Cardiac muscle cell (in vitro differentiated cells and primary cell): ENCODE data around the gene POLDIP3. TPM values are rescaled to one million over a fixed set of nuclear protein-coding genes. Genes with fewer than 3 reads are reported as not detected.

ENCODE experiments used
- DNase-seq, 2 donors: peaks; one replicate each; pipeline versions ENCODE4 v3.0.0 to v3.0.0-alpha.2; 2010 to 2017; ENCODE audit warnings: low read depth in 1 of 2, low spot score in 1 of 2
- H3K27ac ChIP-seq: fragments of 200-600 bp; sonication (generic); 2 replicates; pipeline ENCODE4 v1.5.1; 2016
- H3K27me3 ChIP-seq: fragments of 200-600 bp; sonication (generic); 2 replicates; pipeline ENCODE4 v1.6.0; 2016; ENCODE audit warnings: control low read depth
- H3K36me3 ChIP-seq: fragments of 200-600 bp; sonication (generic); 2 replicates; pipeline ENCODE4 v1.5.1; 2016; ENCODE audit warnings: control low read depth
- H3K4me1 ChIP-seq: fragments of 200-600 bp; sonication (generic); 2 replicates; pipeline ENCODE4 v1.8.1; 2017; ENCODE audit warnings: low read depth, mild to moderate bottlenecking, mixed run types
- H3K4me3 ChIP-seq: fragments of 200-600 bp; sonication (generic); 2 replicates; pipeline ENCODE4 v1.5.1; 2016; ENCODE audit warnings: mild to moderate bottlenecking
- H3K9me3 ChIP-seq: fragments of 200-600 bp; sonication (generic); 2 replicates; pipeline ENCODE4 v1.5.1; 2017; ENCODE audit warnings: low read depth, mild to moderate bottlenecking, control low read depth
- polyA plus RNA-seq: library from polyadenylated mRNA; unstranded; fragments of >200 nt; fragmentation: Nextera tagmentation; extraction: Ambion mirVana; gene quantifications from 2 replicates; pipeline ENCODE4 v1.2.1, GENCODE V29; 2016
- total RNA-seq: library from RNA; depleted of rRNA; stranded (reverse); fragments of >200 nt; gene quantifications from 2 replicates; pipeline ENCODE4 v1.2.3, GENCODE V29; 2016
- TF ChIP-seq, protein P1 (sequence below): IDR thresholded peaks from 2 replicates; pipeline ENCODE4 v1.5.1; 2012; ENCODE audit warnings: low read depth, mild to moderate bottlenecking, low read length

The POLDIP3 gene
- total and polyA plus RNA-seq, 2 experiments from 2014 or later, result 58.8 to 63.1 TPM

DNA sequence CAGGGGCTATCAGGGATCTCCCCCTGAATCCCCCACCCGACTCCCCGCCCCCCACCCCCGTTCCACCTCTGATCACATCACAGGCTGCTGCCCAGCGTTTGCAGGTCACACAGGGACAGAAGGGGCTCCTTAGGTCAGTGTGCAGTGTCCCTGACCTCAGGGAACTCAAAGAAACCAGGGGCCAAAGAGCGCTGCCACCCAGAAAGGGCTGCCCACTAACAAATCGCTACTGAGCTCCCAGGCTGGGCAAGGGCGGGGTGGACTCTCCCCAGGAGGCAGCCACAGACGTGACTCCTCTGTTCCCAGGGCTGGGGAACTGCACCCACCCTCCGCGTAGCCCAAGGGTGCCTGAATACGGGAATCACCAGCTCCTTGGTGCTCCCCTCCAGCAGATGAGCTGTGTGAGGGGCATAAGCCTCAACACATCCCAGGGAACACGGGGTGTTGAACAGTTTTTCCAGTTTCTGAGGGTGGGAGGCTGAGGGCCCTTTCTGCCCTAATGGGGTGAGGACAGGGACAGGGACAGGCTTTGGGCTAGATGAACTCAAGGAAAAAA, 9.9 kb upstream of the POLDIP3 start:
- DNase-seq, result no peak
- Histone ChIP-seq H3K4me1 (no peaks in the 10 kb centered on the region), H3K27me3 (no peaks in the 10 kb centered on the region), H3K4me3 (no peak overlapping the region), H3K36me3 (peaks cover 38% of the 10 kb centered on the region), H3K27ac (no peak overlapping the region), H3K9me3 (no peaks in the 10 kb centered on the region)
- TF ChIP-seq, protein P1, sequence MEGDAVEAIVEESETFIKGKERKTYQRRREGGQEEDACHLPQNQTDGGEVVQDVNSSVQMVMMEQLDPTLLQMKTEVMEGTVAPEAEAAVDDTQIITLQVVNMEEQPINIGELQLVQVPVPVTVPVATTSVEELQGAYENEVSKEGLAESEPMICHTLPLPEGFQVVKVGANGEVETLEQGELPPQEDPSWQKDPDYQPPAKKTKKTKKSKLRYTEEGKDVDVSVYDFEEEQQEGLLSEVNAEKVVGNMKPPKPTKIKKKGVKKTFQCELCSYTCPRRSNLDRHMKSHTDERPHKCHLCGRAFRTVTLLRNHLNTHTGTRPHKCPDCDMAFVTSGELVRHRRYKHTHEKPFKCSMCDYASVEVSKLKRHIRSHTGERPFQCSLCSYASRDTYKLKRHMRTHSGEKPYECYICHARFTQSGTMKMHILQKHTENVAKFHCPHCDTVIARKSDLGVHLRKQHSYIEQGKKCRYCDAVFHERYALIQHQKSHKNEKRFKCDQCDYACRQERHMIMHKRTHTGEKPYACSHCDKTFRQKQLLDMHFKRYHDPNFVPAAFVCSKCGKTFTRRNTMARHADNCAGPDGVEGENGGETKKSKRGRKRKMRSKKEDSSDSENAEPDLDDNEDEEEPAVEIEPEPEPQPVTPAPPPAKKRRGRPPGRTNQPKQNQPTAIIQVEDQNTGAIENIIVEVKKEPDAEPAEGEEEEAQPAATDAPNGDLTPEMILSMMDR, result no peak

DNA sequence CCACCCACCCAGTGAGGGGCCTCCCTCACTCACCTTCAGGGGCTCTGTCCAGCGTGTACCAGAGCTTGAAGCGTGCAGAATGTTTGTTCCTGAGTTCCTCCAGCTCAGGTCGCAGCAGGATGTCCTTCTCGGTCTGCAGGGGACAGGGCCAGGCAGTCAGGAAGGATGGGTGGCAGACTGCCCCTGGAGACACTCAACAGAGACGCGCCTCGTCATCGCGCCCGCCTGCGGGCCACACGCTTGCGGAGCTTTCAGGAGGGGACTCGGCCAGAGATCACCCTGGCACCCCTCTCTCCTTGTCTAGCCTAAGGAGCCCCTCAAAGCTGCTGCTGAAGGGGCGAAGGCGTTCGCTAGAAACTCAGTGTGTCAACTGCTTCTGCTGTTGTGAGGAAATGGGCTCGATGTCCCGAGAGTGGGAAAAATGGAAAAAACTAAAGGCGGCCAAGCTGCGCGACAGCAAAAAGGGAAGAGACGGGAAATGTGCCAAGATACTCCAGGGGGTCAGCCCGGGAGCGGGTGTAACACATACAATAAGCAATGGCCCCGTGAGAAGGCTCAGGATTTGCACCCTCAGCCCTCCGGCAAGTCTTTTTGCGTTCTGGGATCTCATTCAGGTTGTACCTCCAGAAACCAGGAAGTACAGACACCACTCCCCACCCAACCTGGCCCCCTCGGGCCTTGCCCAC, 9.2 kb upstream of the POLDIP3 start:
- no peaks in the 10 kb centered on the region for H3K9me3 ChIP-seq
- no peaks in the 10 kb centered on the region for H3K27me3 ChIP-seq
- no peak overlapping the region for H3K27ac ChIP-seq
- peaks cover 38% of the 10 kb centered on the region for H3K36me3 ChIP-seq
- DNase-seq, result no peak
- no peak overlapping the region for H3K4me3 ChIP-seq
- TF ChIP-seq, protein P1, result no peak
- H3K4me1 ChIP-seq, result no peaks in the 10 kb centered on the region

DNA sequence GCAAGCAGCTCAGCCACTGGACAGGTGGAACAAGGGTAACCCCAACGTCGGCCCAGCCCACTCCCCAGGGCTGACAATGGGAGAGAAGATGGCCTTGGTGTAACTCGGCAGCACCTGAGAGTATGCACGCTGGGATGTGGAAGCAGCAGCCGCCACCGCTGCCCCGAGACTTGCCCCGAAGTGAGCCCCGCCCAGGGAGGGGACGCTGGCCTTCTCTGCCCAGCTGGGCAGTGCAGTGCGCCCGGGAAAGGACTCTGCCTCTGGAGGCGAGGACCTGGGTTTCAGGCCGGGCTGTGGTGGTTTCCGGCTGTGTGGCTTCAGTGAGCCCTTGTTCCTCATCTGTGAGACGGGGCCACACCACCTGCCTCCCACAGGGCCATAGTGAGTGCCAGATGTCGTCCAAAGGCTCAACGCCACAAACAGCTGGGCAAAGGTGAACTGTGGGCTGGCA, 8.6 kb upstream of the POLDIP3 start:
- no peak for DNase-seq
- Histone ChIP-seq H3K9me3 (no peaks in the 10 kb centered on the region), H3K4me3 (no peak overlapping the region), H3K27ac (no peak overlapping the region), H3K36me3 (peaks cover 38% of the 10 kb centered on the region), H3K27me3 (no peaks in the 10 kb centered on the region), H3K4me1 (no peaks in the 10 kb centered on the region)
- TF ChIP-seq, protein P1, result no peak

DNA sequence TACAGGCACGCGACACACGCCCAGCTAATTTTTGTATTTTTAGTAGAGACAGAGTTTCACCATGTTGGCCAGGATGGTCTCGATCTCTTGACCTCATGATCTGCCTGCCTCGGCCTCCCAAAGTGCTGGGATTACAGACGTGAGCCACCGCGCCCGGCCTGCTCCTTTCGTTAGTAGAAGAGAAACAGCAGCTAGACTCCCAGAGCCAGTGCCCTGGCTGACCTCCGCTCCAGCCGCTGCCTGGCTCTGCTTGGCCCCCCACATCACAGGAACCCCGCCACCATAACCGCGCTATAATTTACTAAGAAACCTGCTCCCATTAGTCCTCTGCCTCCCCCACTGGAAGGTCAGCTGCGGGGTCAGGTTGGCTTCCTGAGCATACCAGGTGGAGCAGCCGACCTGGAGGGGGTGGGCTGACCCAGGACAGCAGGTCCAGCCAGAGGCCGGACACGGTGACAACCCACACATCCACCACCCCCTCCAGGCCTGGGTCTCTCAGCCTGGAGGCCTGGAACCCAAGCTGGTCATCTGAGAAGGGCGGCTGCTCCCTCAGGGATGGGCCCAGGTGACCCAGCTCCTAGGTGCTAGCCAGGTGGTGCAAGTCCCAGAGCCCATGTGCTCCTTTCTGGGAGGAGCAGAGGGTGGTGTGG, 7.5 kb upstream of the POLDIP3 start:
- H3K36me3 ChIP-seq, result peaks cover 27% of the 10 kb centered on the region

DNA sequence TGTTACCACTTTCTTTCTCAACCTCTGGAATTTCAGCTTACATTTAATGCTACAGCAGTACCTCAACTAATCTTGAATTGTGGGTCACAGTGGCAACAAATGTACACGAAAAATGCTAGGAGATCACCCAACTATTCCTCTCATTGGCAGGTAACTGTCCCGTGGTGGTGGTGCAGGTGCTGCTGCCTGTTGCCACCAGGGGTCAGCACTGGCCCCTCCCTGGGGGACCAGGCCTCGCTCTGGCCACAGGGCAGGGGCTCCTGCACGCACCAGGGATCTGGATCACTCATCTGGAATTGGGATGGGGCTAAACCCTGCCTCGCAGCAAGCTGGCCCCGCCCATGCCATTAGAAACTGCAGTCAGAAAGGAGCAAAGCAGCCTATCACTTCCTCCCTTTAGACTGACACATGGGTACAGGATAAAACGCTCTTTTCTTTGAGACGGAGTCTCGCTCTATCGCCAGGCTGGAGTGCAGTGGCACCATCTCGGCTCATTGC, 6.9 kb upstream of the POLDIP3 start:
- peaks cover 23% of the 10 kb centered on the region for H3K36me3 ChIP-seq
- H3K27me3 ChIP-seq, result no peaks in the 10 kb centered on the region
- DNase-seq, result peak; percentile 72 to 83
- H3K9me3 ChIP-seq, result no peaks in the 10 kb centered on the region
- no peak overlapping the region for H3K27ac ChIP-seq
- H3K4me1 ChIP-seq, result no peaks in the 10 kb centered on the region
- TF ChIP-seq, protein P1, result peak; percentile 93
- H3K4me3 ChIP-seq, result no peak overlapping the region

More for the DNA sequence above, 7.5 kb upstream of the POLDIP3 start:
- TF ChIP-seq, protein P1, result no peak
- Histone ChIP-seq H3K27ac (no peak overlapping the region), H3K27me3 (no peaks in the 10 kb centered on the region), H3K4me3 (no peak overlapping the region), H3K9me3 (no peaks in the 10 kb centered on the region), H3K4me1 (no peaks in the 10 kb centered on the region)
- no peak for DNase-seq
